ENCODE measurements around the gene VPS37B.

GRCh38 chr12:122866950-122867607 is 28.8 kb downstream of the VPS37B start:
- TF ChIP-seq ZNF274 (IDR thresholded peaks at IDR 0.05; ENCODE audit: insufficient read depth, insufficient read length) (no peak), TCF3 (IDR thresholded peaks at IDR 0.05; ENCODE audit: borderline replicate concordance, insufficient read depth, low read depth, low read length) (no peak), MAX (IDR thresholded peaks at IDR 0.05; ENCODE audit: low read depth, low read length) (no peak), SP1 (IDR thresholded peaks at IDR 0.05; ENCODE audit: low read depth, low read length) (no peak), CBX5 (IDR thresholded peaks at IDR 0.05; ENCODE audit: low read depth) (no peak), ZBTB33 (IDR thresholded peaks at IDR 0.05) (no peak), FOXM1 (IDR thresholded peaks at IDR 0.05; ENCODE audit: low read depth, low read length) (no peak), ZBTB11 (CRISPR knock-in tag; IDR thresholded peaks at IDR 0.05) (no peak), RAD51 (IDR thresholded peaks at IDR 0.05) (no peak)
- TF ChIP-seq, protein P1, sequence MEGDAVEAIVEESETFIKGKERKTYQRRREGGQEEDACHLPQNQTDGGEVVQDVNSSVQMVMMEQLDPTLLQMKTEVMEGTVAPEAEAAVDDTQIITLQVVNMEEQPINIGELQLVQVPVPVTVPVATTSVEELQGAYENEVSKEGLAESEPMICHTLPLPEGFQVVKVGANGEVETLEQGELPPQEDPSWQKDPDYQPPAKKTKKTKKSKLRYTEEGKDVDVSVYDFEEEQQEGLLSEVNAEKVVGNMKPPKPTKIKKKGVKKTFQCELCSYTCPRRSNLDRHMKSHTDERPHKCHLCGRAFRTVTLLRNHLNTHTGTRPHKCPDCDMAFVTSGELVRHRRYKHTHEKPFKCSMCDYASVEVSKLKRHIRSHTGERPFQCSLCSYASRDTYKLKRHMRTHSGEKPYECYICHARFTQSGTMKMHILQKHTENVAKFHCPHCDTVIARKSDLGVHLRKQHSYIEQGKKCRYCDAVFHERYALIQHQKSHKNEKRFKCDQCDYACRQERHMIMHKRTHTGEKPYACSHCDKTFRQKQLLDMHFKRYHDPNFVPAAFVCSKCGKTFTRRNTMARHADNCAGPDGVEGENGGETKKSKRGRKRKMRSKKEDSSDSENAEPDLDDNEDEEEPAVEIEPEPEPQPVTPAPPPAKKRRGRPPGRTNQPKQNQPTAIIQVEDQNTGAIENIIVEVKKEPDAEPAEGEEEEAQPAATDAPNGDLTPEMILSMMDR (IDR thresholded peaks at IDR 0.05 in 2 of 3, conservative IDR thresholded peaks at IDR 0.05 in 1 of 3; ENCODE audit: control insufficient read depth in 2 of 3, extremely low read depth in 1 of 3, insufficient read depth in 1 of 3, low read depth in 3 of 3, low read length in 3 of 3): no peak

Data from GM12878 (cell line).